GM18505 (cell line): ENCODE measurements around the gene LCN9.
"Not testable (repeated sequence)": the region's sequence is repeated elsewhere in the genome, so short reads cannot be mapped to it uniquely, and the experiment has no call there.

ENCODE experiments used
- ATAC-seq: cut with Tn5 transposase; IDR thresholded peaks from one replicate; pipeline ENCODE4 v1.9.1; 2021; ENCODE audit not compliant: unreplicated experiment
- POLR2A ChIP-seq: IDR thresholded peaks from 4 replicates; pipeline ENCODE4 v1.6.1; 2011; ENCODE audit warnings: borderline replicate concordance; ENCODE audit not compliant: insufficient read depth, insufficient read length; ENCODE audit errors: extremely low read depth

LCN9 gene

DNA sequence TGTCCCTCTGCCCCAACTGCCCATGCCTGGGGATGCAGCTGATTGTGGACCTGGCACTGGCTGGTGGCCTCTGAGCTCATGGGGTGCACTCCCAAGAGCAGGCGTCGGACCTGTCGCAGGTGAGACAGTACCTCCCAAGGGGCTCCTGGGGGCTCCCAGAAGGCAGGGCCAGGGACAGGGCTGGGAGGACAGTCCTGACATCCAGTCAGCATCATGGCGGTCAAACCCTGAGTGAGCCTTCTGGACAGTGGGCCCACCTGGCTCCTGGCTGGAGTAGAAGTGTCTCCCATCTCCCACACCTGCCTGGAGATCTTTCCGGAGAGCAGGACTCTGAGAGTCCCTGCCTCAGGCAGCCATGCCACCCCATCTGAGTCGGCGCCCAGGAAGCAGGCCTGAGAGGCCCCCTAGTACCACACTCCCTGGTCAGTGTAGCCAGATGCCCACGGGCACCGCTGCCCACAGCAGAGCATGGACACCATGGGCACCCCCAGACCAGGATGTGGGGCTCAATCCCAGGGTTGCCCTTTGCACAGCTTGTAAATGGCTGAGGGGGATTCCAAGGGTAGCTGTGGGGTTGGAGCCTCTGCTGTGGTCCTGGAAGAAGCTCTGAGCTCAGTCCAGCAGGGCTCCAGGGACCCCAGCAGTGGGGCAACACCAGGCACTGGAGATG is 6.6 kb downstream of the LCN9 start:
- TF ChIP-seq POLR2A, result no peak
- ATAC-seq, result no peak

DNA sequence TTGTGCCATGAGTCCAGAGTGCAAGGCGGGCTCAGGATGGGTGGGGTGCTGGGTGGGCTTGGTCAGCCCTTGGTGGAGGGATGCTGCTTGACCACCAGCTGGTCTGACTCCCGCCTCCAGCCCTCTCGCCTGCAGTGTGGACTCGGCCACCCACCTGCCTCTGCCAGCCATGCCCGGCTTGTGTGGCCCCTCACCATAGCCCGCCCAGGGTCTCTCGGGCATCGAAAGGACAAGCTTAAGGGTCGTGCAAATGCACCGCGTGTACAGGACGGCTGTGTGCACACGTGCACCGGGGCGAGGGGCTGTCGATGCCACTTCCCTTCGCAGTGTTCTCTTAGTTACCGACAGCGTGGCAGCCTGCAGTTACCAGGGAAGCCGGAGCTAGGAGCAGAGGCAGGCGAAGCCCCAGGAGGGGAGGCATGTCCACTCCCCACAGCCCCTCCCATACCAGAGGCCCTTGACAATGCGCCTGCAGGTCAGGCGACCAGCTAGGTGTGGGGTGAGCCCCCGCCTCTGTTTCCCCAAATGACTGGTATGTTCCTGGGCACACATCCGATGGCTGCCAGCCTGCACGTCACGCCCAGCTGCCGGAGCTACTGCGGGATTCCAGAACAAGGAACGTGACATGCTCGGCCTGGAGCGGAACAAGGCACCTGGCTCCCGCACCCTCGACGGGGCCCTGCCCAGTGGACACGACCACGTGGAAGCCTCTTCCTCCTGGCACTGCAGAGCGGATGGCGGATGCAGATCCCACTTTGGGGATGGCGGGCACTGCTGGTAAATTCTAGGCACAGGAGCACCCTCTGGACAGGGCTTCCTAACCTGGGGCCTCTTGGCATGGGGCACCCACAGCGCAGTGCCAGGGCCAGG is 7.8 kb downstream of the LCN9 start:
- TF ChIP-seq POLR2A, result no peak
- ATAC-seq, result no peak

DNA sequence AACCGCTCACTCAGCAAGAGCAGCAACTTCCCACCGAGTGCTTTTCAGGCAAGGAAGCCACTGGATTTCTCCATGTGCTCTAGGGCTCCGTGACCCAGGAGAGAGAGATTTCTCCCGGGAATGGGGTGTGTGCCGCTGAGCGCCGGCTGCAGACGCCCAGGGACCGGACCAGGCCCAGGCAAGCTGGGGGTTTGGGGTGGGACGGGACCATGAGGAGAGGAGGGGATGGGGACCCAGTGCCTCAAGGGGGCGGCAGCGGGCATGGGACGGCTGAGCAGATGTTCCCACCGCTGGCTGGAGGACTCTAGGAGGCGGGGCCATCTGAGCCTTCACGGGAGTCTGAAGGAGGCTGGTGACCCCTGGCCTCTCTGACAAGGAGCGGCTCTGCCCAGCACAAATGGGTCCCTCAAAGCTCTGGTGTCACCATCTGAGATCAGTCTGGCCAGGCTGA is 8.5 kb downstream of the LCN9 start:
- ATAC-seq, result no peak

DNA sequence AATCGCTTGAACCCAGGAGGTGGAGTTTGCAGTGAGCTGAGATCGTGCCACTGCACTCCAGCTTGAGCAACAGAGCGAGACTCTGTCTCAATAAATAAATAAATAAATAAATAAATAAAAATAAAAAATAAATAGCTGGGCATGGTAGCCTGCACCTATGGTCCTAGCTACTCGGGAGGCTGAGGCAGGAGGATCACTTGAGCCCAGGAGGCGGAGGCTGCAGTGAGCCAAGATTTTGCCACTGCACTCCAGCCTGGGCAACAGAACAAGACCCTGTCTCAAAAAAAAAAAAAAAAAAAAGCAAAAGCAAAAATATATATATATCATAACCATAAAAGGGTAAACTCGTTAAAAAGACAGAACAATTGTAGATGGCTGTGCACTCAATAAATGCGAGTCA is 9.7 kb downstream of the LCN9 start:
- ATAC-seq, result not testable (repeated sequence)

More for the DNA sequence above, 8.5 kb downstream of the LCN9 start:
- no peak for TF ChIP-seq POLR2A

DNA sequence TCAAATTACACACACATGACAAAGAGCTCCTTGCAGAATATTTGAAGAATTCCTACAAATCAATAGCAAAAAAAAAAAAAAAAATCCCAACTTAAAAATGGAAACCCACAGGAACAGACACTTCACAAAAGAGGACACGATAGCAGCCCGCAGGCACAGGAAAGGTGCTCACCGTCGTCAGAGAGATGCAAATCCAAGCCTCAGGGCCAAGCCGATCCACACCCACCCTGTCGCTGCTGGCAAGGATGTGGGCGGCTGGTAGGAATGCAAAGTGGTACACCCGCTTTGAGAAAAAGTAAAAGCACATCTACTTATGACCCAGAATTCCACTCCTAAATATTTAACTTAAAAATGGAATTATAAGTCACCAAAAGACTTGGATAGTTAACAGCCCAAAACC is 10.8 kb downstream of the LCN9 start:
- no peak for ATAC-seq
- TF ChIP-seq POLR2A, result no peak

DNA sequence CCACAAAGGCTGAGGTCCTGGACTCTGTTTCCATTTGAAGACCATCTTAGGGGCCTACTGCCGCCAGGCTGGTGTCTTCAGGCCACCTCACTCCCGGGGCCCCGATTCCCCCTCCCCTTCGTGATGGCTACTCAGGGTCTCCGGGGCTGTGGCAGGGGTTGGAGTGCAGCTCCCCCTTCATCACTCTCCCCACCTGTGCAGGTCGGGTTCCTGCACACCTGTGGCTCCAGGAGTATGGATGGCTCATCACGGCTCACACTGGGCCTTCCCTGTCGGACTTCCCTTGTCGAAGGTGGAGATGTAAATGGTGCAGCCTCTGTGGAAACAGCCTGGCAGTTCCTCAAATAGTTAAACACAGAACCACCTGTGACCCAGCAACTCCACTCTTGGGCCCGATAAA is 11.9 kb downstream of the LCN9 start:
- no peak for ATAC-seq
- no peak for TF ChIP-seq POLR2A

DNA sequence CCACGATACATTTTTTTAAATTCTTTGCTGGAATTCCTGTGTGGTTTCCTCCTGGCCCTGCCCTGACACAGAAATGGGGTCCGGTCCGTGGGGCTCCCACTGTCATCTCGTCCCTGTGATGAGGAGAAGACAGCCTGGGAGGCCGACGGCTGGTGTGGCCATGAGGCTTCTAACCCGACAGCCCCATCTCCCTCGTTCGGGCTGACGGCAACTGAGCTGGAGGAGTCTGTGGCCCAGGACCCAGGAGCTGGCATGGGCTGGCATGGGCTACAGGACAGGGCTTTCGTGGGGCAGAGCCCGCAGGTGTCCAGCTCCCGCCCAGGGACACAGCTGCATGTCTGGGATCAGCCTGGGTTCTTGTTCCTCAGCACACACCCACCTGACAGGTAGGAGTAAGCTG is 13.8 kb downstream of the LCN9 start:
- no peak for TF ChIP-seq POLR2A
- ATAC-seq, result no peak

DNA sequence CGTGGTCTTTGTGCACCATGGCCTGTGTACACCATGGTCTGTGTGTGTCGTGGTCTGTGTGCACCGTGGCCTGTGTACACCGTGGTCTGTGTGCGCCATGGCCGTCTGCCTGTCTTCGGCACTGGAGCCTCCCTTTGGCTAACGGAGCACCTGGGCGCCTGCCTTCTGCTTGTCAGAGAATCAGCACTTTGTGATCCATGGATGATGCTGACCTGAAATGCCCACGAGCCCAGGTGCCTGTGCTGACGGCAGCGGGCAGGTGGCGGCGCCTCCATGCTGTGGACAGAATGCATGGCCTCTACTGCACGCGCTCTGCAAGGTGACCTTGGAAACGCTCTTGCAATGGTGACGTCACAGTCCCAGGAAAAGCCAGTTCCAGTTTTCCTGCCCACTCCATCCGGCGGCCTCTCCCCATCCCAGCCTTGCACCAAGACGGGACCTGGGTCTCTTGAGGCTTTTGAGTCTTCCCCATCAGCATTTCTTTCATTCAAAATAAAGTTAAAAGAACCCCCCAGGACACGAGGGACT is 14.6 kb downstream of the LCN9 start:
- TF ChIP-seq POLR2A, result no peak
- ATAC-seq, result no peak

DNA sequence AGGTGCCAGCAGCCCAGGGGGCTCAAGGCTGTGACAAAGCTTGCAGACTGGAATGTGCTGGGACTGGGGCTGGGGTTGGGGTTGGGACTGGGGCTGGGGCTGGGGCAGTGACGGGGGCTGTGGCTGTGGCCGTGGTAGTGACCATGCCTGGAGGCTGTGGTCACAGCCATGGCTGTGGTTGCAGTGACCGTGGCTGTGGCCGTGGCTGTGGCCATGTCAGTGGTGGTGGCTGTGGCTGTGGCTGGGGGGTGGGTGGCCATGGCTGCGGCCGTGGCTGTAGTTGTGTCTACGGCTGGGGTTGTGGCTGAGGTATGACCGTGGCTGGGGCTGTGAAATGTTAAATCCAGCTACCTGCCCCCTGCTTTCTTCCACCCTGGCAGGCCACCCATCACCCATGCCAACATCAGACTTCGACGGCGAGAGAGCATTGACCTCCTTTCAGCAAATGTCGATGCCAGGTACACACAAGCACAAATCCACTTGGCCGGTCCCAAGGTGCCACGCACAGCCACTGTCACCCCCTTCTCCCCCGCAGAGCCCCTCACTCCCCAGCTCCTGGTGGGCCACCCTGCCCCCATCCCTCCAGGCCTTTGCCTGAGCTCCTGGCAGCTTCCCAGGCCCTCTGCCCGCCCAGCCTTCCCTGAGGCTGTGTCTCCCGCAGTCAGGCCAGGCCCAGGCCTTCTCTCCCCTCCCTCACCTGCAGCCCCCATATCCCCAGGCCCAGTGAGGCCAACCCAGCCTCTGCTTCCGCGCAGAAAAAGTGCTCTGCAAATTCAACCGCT is 15.3 kb downstream of the LCN9 start:
- no peak for ATAC-seq
- TF ChIP-seq POLR2A, result no peak

DNA sequence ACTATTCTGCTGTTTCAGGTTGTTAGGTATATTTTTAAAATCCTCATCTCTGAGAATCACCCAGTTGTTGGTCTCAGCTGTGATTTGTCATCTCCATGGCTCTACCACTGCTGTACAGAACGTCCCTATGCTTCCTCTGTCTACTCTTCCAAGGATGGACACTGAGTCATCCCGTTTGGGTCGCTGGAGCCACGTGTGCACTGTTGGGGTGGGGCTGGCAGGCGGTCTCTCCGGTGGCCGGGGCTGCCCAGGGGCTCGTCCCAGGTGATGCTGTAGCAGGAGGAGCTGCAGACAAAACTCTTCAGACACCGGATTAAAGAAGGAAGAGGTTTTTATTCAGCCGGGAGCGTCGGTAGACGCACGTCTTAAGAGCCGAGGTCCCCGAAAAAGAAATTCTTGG is 16.9 kb downstream of the LCN9 start:
- no peak for ATAC-seq
- no peak for TF ChIP-seq POLR2A

DNA sequence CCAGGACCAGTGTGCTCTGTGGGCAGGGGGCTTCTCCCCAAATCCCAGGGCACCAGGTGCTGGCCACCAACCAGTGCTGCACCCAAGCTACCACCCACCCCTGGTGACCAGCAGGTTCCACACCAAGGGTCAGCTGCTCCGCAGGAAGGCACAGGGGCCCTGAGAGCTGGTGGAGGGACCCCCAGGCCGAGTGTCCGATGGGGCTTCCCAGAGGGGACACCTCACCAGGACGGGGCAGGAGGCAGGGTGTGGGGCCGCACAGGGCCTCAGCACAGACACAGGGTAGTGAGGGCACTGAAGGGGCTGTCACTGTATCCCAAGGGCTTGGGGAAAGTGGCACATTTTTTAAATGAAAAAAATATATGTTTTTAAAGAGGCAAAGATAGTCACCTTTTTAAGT is 18.1 kb downstream of the LCN9 start:
- TF ChIP-seq POLR2A, result no peak

DNA sequence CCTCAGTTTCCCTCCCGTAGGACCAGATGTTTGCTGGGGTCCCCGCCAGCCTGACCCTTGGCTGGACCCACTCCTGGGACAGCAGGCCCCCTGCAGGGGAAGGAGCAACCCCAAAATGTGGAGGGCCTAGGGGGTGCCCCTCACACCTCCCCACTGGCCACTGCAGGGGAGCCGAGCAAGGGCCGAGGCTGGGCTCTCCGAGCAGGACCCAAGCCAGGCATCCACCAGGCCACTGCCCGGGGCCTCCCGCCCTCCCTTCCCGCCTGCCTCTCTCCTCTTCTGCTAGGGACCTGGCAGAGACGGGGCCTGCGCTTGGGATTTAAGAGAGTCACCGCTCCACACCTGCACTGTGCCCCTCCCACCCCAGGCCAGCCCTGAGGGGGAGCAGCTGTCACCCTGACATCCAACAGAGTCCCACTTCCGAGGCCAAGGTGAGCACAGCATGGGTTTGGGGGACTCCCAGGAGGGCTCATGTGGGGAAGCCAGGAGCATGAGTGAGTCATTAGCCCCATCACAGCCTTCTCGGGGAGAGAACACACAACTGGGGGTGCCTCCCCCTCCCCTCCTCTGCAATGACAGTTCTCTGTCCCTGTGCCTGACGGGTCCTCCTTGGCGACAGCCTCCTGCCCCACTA is 20.4 kb downstream of the LCN9 start:
- no peak for TF ChIP-seq POLR2A
- ATAC-seq, result no peak

More for the DNA sequence above, 18.1 kb downstream of the LCN9 start:
- no peak for ATAC-seq

DNA sequence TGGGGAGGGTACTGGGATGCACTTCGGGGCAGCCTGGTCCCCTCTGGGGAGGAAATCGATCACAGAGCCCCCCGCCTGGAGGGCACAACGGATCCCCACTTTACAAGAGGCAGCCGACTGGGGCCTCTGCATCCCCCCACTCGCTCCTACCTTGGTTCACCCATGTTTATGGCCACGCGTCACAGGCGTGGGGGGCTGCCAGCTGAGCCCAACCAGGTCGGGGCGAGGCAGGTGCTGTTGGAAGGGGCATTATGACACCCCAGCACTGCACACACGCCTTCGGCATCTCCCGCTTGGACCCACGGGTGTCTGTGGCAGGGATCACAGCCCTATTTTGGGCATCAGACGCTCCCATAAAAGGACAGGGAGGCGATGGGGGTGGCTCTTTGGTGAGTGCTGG is 21.6 kb downstream of the LCN9 start:
- ATAC-seq, result no peak
- TF ChIP-seq POLR2A, result no peak

DNA sequence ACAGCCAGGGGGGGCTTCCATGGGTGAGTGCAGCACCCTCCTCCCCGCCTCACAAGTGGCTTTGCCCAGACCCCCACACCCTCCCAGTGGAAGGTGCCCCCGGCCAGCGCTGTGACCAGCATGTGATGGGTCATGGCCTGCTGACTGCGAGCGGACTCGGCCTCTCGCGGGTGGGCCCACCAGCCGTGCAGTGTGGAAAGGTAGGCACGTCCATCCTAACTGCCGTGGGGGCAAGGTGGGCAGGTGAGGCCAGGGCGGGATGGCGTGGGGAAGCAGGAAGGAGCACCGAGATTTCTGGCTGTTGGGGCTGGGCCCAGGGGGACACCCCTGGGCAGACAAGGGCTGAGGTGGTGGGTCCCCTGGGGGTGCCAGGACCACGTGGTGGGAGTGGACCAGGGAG is 24.1 kb downstream of the LCN9 start:
- TF ChIP-seq POLR2A, result no peak
- no peak for ATAC-seq

DNA sequence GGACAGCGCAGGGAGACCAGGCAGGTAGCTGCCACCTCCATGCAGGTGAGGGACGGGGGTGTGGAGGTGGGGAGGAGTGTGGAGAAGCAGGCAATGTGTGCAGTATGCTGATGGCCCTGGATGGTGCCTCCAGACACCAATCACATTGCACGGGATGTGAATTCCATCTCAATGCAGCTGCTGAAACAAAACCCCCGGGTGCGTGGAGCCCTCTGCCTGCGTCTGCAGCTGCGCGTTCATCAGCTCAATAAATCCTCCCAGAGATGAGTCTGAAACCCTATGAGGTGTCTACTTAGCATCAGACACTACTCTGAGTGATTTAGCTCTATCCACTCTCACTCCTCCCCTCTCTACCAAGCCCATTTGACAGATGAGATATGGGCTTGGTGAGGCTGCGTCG is 25.9 kb downstream of the LCN9 start:
- no peak for TF ChIP-seq POLR2A
- ATAC-seq, result no peak
